Panc1 (cell line): ENCODE data around the gene GABRR2.

ENCODE experiments used
- CTCF ChIP-seq: fragments of 450-650 bp; IDR thresholded peaks from 2 replicates; pipeline ENCODE4 v1.5.1; 2017; ENCODE audit warnings: mild to moderate bottlenecking
- SIN3A ChIP-seq: IDR thresholded peaks from 2 replicates; pipeline ENCODE4 v1.6.1; 2012; ENCODE audit warnings: low read depth, mild to moderate bottlenecking, low read length, moderate library complexity, borderline replicate concordance; ENCODE audit not compliant: insufficient read depth
- TCF7L2 ChIP-seq: IDR thresholded peaks from 2 replicates; pipeline ENCODE4 v1.6.1; 2011; ENCODE audit warnings: mild to moderate bottlenecking, low read depth, low read length, inconsistent platforms
- TF ChIP-seq, protein P1 (sequence below), 2 experiments: IDR thresholded peaks; 2 replicates each; pipeline ENCODE4 v1.6.1; 2011 to 2012; ENCODE audit warnings: low read depth in 2 of 2, control low read depth in 1 of 2, low read length in 1 of 2, mild to moderate bottlenecking in 1 of 2, moderate library complexity in 1 of 2; ENCODE audit not compliant: insufficient read depth in 1 of 2

DNA sequence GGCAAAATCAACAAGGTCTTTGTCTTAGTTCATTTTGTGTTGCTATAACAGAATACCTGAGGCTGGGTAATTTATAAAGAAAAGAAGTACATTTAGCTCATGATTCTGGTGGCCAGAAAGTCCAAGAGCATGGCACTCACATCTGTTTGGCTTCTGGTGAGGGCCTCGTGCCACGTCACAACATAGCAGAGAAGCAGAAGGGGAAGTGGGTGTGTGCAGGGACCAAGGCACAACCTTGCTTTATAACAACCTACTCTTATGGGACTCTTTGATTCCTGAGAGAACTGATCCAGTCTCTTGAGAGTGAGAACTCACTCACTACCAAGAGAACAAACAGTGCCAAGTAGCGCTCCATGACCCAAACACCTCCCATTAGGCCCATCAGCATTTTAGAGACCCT, 25.4 kb downstream of the GABRR2 start:
- TF ChIP-seq CTCF: no peak
- no peak for TF ChIP-seq TCF7L2
- TF ChIP-seq SIN3A: no peak
- TF ChIP-seq, protein P1, sequence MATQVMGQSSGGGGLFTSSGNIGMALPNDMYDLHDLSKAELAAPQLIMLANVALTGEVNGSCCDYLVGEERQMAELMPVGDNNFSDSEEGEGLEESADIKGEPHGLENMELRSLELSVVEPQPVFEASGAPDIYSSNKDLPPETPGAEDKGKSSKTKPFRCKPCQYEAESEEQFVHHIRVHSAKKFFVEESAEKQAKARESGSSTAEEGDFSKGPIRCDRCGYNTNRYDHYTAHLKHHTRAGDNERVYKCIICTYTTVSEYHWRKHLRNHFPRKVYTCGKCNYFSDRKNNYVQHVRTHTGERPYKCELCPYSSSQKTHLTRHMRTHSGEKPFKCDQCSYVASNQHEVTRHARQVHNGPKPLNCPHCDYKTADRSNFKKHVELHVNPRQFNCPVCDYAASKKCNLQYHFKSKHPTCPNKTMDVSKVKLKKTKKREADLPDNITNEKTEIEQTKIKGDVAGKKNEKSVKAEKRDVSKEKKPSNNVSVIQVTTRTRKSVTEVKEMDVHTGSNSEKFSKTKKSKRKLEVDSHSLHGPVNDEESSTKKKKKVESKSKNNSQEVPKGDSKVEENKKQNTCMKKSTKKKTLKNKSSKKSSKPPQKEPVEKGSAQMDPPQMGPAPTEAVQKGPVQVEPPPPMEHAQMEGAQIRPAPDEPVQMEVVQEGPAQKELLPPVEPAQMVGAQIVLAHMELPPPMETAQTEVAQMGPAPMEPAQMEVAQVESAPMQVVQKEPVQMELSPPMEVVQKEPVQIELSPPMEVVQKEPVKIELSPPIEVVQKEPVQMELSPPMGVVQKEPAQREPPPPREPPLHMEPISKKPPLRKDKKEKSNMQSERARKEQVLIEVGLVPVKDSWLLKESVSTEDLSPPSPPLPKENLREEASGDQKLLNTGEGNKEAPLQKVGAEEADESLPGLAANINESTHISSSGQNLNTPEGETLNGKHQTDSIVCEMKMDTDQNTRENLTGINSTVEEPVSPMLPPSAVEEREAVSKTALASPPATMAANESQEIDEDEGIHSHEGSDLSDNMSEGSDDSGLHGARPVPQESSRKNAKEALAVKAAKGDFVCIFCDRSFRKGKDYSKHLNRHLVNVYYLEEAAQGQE (IDR thresholded peaks at IDR 0.05; ENCODE audit: insufficient read depth in 1 of 2, low read depth in 2 of 2, low read length in 1 of 2): no peak
